GM12872 (cell line): Measurements from ENCODE around the gene NFIC.

Source experiments
- CTCF ChIP-seq: IDR thresholded peaks from 3 replicates; pipeline ENCODE4 v1.5.1; 2011; ENCODE audit warnings: low read depth, mild to moderate bottlenecking, low read length, moderate library complexity; ENCODE audit not compliant: insufficient read depth

NFIC gene

GRCh38 chr19:3369337-3370213 is 3.2 kb downstream of the NFIC start:
- no peak for TF ChIP-seq CTCF

- no peak for TF ChIP-seq CTCF
Measured at GRCh38 chr19:3370214-3370720, 3.9 kb downstream of the NFIC start.

GRCh38 chr19:3370728-3371591 is 4.6 kb downstream of the NFIC start:
- TF ChIP-seq CTCF = no peak

- no peak for TF ChIP-seq CTCF
Measured at GRCh38 chr19:3372413-3372812, 6.0 kb downstream of the NFIC start.

GRCh38 chr19:3373971-3374368 is 7.6 kb downstream of the NFIC start:
- no peak for TF ChIP-seq CTCF

- TF ChIP-seq CTCF = no peak
Measured at GRCh38 chr19:3374369-3375112, 8.2 kb downstream of the NFIC start.
